ENCODE results near the gene DCAF16.

DNA sequence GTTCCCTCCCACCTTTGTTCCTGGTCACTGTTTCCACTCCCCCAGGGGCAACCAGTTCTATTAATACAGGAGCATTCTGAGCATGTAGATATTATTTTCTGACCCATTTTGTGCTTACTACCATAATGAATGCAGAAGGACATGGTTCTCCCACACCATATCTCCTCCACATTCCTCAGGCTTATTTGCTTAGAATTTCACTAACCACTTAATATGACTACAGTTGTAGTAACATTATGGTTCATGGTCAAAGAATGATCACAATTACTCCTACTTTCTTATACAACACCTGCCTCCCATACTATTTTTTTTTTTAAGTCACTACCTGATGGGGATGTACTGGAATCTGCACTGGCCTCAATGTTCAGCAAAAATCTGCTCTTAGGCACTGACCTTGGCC lies 21.6 kb downstream of the DCAF16 start:
- TF ChIP-seq POLR2A (IDR thresholded peaks at IDR 0.05; ENCODE audit: borderline replicate concordance, extremely low read depth, insufficient read depth, insufficient read length), result no peak
- TF ChIP-seq, protein P1, sequence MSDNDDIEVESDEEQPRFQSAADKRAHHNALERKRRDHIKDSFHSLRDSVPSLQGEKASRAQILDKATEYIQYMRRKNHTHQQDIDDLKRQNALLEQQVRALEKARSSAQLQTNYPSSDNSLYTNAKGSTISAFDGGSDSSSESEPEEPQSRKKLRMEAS (IDR thresholded peaks at IDR 0.05), result no peak
- TF ChIP-seq, protein P2, sequence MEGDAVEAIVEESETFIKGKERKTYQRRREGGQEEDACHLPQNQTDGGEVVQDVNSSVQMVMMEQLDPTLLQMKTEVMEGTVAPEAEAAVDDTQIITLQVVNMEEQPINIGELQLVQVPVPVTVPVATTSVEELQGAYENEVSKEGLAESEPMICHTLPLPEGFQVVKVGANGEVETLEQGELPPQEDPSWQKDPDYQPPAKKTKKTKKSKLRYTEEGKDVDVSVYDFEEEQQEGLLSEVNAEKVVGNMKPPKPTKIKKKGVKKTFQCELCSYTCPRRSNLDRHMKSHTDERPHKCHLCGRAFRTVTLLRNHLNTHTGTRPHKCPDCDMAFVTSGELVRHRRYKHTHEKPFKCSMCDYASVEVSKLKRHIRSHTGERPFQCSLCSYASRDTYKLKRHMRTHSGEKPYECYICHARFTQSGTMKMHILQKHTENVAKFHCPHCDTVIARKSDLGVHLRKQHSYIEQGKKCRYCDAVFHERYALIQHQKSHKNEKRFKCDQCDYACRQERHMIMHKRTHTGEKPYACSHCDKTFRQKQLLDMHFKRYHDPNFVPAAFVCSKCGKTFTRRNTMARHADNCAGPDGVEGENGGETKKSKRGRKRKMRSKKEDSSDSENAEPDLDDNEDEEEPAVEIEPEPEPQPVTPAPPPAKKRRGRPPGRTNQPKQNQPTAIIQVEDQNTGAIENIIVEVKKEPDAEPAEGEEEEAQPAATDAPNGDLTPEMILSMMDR (IDR thresholded peaks at IDR 0.05 in 2 of 3, conservative IDR thresholded peaks at IDR 0.05 in 1 of 3; ENCODE audit: borderline replicate concordance in 1 of 3, insufficient read depth in 1 of 3, low read depth in 2 of 3, low read length in 2 of 3), result no peak
